ENCODE results near the gene FCRL6.

FCRL6 gene, protein sequence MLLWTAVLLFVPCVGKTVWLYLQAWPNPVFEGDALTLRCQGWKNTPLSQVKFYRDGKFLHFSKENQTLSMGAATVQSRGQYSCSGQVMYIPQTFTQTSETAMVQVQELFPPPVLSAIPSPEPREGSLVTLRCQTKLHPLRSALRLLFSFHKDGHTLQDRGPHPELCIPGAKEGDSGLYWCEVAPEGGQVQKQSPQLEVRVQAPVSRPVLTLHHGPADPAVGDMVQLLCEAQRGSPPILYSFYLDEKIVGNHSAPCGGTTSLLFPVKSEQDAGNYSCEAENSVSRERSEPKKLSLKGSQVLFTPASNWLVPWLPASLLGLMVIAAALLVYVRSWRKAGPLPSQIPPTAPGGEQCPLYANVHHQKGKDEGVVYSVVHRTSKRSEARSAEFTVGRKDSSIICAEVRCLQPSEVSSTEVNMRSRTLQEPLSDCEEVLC

DNA sequence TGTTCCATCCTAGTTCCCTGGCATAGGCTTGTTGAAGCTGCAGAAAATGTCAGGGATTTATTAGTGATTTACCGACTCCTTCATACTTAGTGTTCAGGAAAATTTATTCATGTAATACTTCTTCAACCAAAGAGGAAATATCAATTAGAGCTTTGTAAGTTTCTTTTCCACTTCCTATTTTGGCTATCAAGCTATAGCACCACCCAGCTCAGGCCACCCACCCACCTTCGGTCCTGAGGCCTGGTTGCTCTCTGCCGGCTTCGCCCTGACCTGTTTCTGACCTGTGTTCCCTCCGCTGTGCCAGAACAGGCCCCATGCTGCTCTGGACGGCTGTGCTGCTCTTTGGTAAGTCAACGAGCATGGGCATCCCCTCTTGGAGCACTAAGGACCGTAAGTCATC lies at the start of gene FCRL6:
Gene FCRL6 (plus strand): TSS at position 250 of the 400 bp plus-strand sequence. CDS start 65 bp downstream, at position 315.
- no peak for DNase-seq

GRCh38 chr1:159753386-159753785 lies 48.8 kb upstream of the FCRL6 start:
- DNase-seq: no peak

DNA sequence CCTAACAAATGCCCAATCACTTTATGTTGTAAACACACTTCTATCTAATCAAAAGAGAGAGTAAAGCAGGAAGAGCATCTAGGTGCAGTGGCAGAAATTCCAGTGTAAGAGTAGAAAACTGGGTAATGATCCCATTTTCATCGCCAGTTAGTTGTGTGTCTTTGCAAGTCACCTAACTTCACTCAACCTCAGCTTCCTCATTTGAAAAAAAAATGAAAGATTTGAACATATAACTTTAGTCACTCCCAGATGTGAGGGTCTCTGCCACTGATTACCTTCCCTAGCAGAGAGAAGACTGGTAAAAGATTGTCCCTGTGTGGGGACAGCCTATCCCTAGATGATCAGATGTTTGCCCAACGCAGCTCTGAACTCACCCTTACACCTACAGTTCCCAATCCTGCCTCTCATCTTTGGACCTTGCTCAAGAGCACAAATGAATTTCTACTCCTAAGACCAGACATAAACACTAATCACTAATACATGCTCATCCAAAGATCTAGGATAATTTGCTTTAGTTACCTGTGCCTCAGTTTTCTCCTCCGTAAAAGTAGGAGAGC lies 46.6 kb upstream of the FCRL6 start:
- DNase-seq: no peak

DNA sequence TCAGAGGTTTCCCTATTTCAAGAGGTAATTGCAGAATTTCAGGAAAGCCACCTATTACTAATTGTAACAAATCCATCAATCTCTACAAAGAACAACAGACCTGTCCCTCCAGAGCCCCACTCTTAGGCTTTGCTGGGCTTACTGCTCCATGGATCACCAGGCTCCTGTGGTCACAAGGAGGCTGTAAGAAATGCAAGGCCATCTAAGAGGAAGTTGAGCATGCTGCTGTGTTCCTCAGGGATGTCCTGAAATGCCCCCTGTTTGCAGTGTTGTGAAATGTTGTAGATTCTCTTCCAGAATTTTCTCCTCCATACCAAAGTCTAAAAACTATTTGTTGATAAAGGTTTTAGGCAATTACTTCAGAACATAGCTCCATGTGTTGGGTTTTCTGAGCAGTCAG lies 45.8 kb upstream of the FCRL6 start:
- no peak for DNase-seq

GRCh38 chr1:159763686-159764085 lies 38.5 kb upstream of the FCRL6 start:
- no peak for DNase-seq

DNA sequence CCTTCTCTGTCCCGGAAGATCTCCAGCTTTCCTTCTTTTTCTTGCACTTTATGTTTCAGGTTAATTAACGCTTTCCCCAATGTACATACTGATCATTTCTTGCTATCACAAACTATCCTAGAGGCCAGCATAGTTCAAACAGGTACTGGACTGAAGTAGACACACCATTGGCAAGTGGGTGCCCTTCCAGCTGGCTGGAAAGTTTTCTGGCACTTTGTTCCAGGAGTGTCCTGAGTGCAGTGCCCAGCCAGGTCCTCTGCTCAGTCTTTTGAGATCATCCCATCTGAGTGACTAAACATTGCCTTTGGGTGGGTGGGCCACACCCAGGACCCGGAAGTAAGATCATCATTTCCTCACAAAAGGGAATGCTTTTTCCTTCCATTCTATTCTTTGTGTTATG lies 36.4 kb upstream of the FCRL6 start:
- no peak for DNase-seq

- DNase-seq: no peak
Observed at GRCh38 chr1:159771127-159771895, 30.8 kb upstream of the FCRL6 start.

DNA sequence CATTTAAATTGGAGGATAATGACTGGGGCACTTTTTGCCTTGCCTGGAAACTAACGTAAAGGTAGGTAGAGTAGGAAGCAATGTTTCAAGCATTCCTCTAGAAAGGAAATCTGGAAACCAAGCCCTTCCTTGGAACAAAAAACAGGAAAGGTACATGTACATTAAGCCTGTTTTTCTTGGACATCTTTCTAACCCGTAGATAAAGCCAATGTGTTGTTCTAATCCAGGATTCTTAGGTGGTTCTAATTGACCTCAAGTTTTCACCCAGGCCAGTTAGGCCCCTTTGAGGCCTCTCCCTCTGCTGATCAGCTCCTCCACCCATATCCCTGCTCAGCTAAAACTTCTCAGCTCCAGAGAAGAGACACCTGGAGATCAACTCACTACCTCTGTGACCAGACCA lies 27.7 kb upstream of the FCRL6 start:
- DNase-seq: no peak

DNA sequence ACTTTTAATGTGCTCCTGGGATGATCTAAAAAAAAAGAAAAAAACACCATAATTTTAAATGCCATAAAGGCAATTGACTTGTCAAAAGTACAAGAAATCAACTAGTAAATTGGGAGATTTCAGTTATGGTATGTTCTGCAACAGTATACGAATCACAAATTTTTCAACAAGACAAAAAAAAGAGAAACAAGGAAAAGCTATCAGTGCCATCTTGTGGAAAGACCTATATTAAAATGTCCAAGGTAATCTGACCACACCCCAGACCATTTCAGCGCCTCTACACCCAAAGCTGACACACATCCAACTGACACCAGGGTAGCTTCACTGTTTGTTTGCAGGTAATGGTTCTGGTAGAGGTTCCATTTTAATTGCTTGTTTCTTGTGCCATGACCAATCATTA lies 26.4 kb upstream of the FCRL6 start:
- DNase-seq: no peak

DNA sequence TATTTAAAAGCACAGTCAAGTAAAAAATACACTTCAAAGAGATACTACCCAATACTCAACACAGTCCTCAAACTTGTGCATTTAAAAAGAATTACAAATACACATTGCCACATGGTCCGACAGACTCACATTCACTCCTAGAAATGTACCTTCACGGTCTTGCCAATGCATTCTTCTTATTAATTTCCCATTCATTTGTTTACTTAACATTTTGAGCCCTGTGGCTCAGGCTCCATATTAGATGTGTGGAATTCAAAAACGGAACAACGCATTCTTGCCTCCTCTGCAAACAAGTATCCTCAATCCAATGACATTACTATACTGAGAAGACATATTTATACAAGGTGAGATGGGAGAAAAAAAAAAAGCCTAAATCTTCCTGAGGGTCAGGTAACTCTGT lies 23.9 kb upstream of the FCRL6 start:
- no peak for DNase-seq

GRCh38 chr1:159779403-159779851 lies 22.7 kb upstream of the FCRL6 start:
- no peak for DNase-seq

- DNase-seq: peak; percentile 97
Observed at GRCh38 chr1:159780583-159781582, 21.3 kb upstream of the FCRL6 start, which contains the start of gene DUSP23. Gene DUSP23 (plus strand): TSS chr1:159780962. CDS start chr1:159781101, 139 bp downstream.

DNA sequence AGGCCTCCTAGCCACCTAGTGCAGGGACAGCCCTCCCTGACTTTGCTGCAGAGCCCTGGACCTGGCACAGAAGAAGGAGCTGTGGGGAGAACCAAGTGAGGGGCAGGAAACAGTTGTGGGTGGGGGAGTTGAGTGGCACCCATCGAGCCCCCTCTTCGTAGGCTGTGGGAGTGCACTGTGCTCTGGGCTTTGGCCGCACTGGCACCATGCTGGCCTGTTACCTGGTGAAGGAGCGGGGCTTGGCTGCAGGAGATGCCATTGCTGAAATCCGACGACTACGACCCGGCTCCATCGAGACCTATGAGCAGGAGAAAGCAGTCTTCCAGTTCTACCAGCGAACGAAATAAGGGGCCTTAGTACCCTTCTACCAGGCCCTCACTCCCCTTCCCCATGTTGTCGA lies 20.2 kb upstream of the FCRL6 start:
- no peak for DNase-seq

DNA sequence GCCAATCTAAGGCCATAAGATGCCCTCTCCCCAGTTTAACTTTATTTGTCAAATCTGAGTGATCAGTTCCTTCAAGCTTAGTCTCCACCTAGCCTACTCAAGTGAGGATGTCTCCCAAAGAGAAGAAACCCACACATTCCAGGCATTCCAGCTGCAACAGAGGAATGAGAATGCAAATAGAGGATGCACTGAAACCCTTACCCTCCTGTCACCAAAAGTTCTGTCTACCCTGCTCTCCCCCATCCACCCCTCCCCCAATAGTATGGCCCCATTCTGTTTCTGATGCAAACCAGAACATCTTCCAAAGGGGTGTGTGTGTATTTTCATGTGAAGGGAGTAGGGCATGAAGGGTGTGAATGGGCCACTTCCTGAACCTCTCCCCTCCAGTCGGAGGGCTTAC lies 18.4 kb upstream of the FCRL6 start:
- DNase-seq: no peak

- DNase-seq: no peak
Observed at GRCh38 chr1:159786465-159786864, 15.7 kb upstream of the FCRL6 start.

- DNase-seq: no peak
Observed at GRCh38 chr1:159786966-159787365, 15.2 kb upstream of the FCRL6 start.

GRCh38 chr1:159790237-159790917 lies 11.8 kb upstream of the FCRL6 start:
- peak; percentile 17 for DNase-seq

DNA sequence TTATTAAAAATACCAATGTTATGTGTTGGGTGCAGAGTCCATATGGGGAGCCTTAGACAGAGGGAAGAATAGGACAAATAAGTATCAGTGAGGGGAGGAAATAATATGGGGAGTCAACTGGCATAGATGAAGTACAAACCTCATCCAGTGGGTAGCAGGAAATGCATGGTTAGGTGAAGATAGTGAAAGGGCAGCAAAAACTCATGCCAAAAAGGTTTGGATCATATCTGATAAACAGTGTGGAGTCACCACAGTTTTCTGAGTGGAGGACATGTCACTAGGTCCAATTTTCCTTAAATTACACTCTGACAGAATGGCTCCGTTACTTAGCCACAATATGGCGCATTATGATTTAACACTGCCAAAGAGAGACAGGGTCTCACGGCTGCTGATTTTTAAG lies 11.1 kb upstream of the FCRL6 start:
- no peak for DNase-seq

- DNase-seq: no peak
Observed at GRCh38 chr1:159791461-159791860, 10.7 kb upstream of the FCRL6 start.

DNA sequence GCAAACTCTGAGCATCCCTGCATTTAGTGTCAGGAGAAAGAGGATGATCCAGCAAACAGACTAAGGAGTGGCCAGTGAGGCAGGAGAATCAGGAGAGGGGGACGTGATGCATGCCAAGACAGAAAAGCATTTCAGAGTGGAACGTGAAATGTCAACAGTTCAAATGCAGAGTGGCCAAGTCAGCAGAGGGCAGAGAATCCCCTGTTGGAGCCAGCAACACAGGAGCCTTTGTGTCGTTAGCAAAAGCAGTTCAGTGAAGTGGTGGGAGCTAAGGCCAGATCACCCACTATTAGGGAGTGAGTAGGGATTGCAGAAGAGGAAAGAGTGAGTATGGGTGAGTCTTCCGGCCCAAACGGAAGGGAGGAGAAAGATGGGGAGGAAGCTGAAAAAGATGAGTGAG lies 6.6 kb upstream of the FCRL6 start:
- DNase-seq: no peak

GRCh38 chr1:159798893-159799292 lies 3.3 kb upstream of the FCRL6 start:
- peak; percentile 66 for DNase-seq
